T-cell (primary cell): Measurements from ENCODE around the gene PER2. TPM values are rescaled to one million over a fixed set of nuclear protein-coding genes. Genes with fewer than 3 reads are reported as not detected.

ENCODE experiments used
- ATAC-seq, 4 experiments: fragments of 200-7000 bp in 3 of 4; fragments of 150-1000 bp in 1 of 4; cut with Tn5 transposase; replicated peaks in 1 of 4; 1 replicate in 3 of 4; 2 replicates in 1 of 4; pipeline ENCODE4 v1.10.0; 2021; ENCODE audit warnings: moderate library complexity in 3 of 4, mild to moderate bottlenecking in 2 of 4, moderate number of reproducible peaks in 1 of 4
- CTCF ChIA-PET, 2 donors: fragments of 300-600 bp; sonication (Branson Sonifier 250); formaldehyde crosslinking; loops; one replicate each; lab custom pipeline; 2022; ENCODE audit warnings: antibody characterized with exemption in 2 of 2; lab: Charles Lee
- POLR2A ChIA-PET, 2 donors: fragments of 300-600 bp; sonication (Branson Sonifier 250); formaldehyde crosslinking; loops; one replicate each; lab custom pipeline; 2022; ENCODE audit warnings: antibody characterized with exemption in 2 of 2; lab: Charles Lee
- DNase-seq, 35 experiments: peaks; one replicate each; pipeline versions ENCODE4 v3.0.0 to v3.0.0-alpha.2; 2013 to 2023
- H3K27ac ChIP-seq: one replicate; pipeline ENCODE4 v1.5.1; 2013; ENCODE audit warnings: low read length
- H3K27me3 ChIP-seq, 2 experiments: replicated peaks in 1 of 2; 1 replicate in 1 of 2; 2 replicates in 1 of 2; pipeline versions ENCODE4 v1.6.1 to v1.7.0; 2013; ENCODE audit warnings: low read length in 1 of 2, mixed read lengths in 1 of 2; ENCODE audit not compliant: control insufficient read depth in 2 of 2, insufficient read depth in 2 of 2; ENCODE audit errors: extremely low read depth in 1 of 2
- H3K36me3 ChIP-seq, 2 donors: 1 replicate in 1 of 2; 2 replicates in 1 of 2; pipeline versions ENCODE4 v1.6.1 to v1.7.0; 2013; ENCODE audit warnings: low read length in 1 of 2; ENCODE audit not compliant: control insufficient read depth in 2 of 2, insufficient read depth in 1 of 2; ENCODE audit errors: extremely low read depth in 1 of 2
- H3K4me1 ChIP-seq, 2 experiments: 1 replicate in 1 of 2; 2 replicates in 1 of 2; pipeline versions ENCODE4 v1.6.1 to v1.7.0; 2013; ENCODE audit warnings: low read length in 2 of 2, mixed read lengths in 1 of 2; ENCODE audit not compliant: insufficient read depth in 2 of 2, control insufficient read depth in 1 of 2; ENCODE audit errors: extremely low read depth in 1 of 2
- H3K4me3 ChIP-seq, 2 donors: 1 replicate in 1 of 2; 2 replicates in 1 of 2; pipeline versions ENCODE4 v1.5.1 to v1.7.0; 2013; ENCODE audit warnings: mild to moderate bottlenecking in 2 of 2, low read length in 1 of 2, moderate library complexity in 1 of 2; ENCODE audit not compliant: control insufficient read depth in 1 of 2; ENCODE audit errors: extremely low read depth in 1 of 2
- H3K9me3 ChIP-seq: 2 replicates; pipeline ENCODE4 v1.7.0; 2013
- H3K27ac Mint-ChIP-seq, 2 donors: one replicate each; pipeline ENCODE4 v1.8.0; 2020 to 2021; ENCODE audit warnings: mild to moderate bottlenecking in 2 of 2, mixed read lengths in 2 of 2
- H3K27me3 Mint-ChIP-seq, 2 donors: one replicate each; pipeline ENCODE4 v1.8.0; 2021 to 2022; ENCODE audit warnings: mixed read lengths in 2 of 2
- H3K36me3 Mint-ChIP-seq: one replicate; pipeline ENCODE4 v1.8.0; 2021; ENCODE audit warnings: mixed read lengths
- H3K4me1 Mint-ChIP-seq, 3 donors: one replicate each; pipeline ENCODE4 v1.8.0; 2020 to 2022; ENCODE audit warnings: mixed read lengths in 3 of 3, mild to moderate bottlenecking in 1 of 3
- H3K4me3 Mint-ChIP-seq, 3 donors: one replicate each; pipeline ENCODE4 v1.8.0; 2020 to 2022; ENCODE audit warnings: mild to moderate bottlenecking in 3 of 3, mixed read lengths in 3 of 3, moderate library complexity in 3 of 3
- H3K9me3 Mint-ChIP-seq, 3 donors: one replicate each; pipeline ENCODE4 v1.8.0; 2020 to 2022; ENCODE audit warnings: mixed read lengths in 3 of 3
- WGBS: methylation state at CpG from one replicate; pipeline ENCODE4 v1.1.5; 2013; ENCODE audit warnings: missing lambda C conversion rate; ENCODE audit not compliant: insufficient coverage; 5-methylcytosine and 5-hydroxymethylcytosine counted together
- total RNA-seq, 35 experiments: library from RNA in 6 of 35; stranded (reverse) in 6 of 35; fragments of 120-200 nt in 1 of 35; gene quantifications; one replicate each; pipeline versions ENCODE4 v1.2.1 to v1.2.4 and lab custom pipeline; 2013 to 2026

PER2 gene
- total RNA-seq, 5 donors from 2014 or later (not counting 1 experiment from before 2014, with no cell fraction given), result 9.3 to 24.5 (median 13.0) TPM

DNA sequence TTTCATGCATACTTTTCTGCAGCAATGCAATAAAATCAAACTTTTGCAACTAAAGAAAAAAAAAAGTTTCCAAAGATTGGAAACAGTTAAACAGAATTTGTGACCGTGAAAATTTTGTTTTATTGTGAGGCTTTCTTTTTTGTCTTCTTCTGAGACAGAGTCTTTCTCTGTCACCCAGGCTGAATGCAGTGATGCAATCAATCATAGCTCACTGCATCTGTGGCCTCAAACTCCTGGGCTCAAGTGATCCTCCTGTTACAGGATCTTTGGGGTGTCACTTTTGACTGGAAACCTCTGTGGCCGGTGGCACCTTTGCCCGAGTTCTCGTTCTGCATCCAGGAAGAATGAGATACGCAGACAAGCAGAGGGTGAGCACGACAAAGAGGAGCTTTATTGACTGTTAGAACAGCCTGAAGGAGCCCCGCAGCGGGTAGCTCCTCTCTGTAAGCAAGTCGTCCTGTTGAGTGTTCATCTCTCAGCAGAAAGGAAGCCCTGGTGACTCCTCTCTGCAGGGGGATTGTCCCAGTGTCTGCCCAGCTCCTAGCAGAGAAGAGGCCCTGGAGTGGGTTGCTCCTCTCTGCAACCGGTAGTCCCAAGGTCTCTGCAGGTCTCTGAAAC, 68.0 kb downstream of the PER2 start:
- Mint-ChIP-seq H3K9me3 (no peaks in the 10 kb centered on the region), H3K27me3 (peaks cover under 1 to 10% of the 10 kb centered on the region in 2 donors), H3K4me3 (no peak overlapping the region), H3K4me1 (no peaks in the 10 kb centered on the region), H3K27ac (peak overlapping the region in 1 of 2 donors; percentile 34), H3K36me3 (peaks cover 3% of the 10 kb centered on the region)
- H3K4me1 ChIP-seq, result no peaks in the 10 kb centered on the region
- H3K27me3 ChIP-seq, result peaks cover 0 to 26% of the 10 kb centered on the region in 2 experiments
- no peaks in the 10 kb centered on the region for H3K9me3 ChIP-seq
- no peak overlapping the region for H3K4me3 ChIP-seq
- ATAC-seq (no peak), DNase-seq (no peak)
- CTCF ChIA-PET, result no interaction called here
- H3K36me3 ChIP-seq, result no peaks in the 10 kb centered on the region
- 83% methylated on average over 9 of the region's 10 CpGs for WGBS
- no peak overlapping the region for H3K27ac ChIP-seq
- POLR2A ChIA-PET, result no interaction called here

DNA sequence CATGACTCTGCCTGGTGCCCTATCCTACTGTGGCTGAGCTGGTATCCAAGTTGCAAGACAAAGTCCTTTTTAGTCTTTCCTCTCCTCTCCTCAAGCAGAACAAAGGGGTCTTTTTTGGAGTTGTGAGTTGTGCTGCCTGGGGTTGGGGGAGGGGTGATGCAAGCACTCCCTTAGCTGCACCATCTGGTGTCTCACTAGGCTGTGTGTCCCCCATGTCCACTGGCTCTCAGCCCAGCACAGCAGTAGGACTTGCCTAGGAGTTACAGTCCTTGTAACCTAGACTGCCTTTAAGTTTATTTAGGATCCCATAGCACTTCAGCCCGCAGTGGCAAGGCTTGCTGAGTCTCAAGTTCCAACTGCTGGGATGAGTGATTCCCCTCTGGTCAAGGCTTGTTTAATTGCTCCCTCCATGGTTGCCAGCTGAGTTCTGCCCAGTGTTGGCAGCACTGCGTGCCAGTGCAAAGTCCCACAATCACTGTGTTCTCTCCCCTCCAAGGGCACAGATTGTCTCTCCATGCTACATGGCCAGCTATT, 71.7 kb downstream of the PER2 start:
- Mint-ChIP-seq H3K4me1 (no peaks in the 10 kb centered on the region), H3K36me3 (no peaks in the 10 kb centered on the region), H3K4me3 (no peak overlapping the region), H3K27me3 (peaks cover 11 to 20% of the 10 kb centered on the region in 2 donors), H3K9me3 (peaks cover 0 to 7% (median 0%) of the 10 kb centered on the region in 3 donors), H3K27ac (no peak overlapping the region)
- Histone ChIP-seq H3K27ac (no peak overlapping the region), H3K27me3 (peaks cover 0 to 30% of the 10 kb centered on the region in 2 experiments), H3K4me1 (no peaks in the 10 kb centered on the region), H3K36me3 (no peaks in the 10 kb centered on the region), H3K4me3 (no peak overlapping the region), H3K9me3 (no peaks in the 10 kb centered on the region)
- 100% methylated on average over 2 of the region's 2 CpGs for WGBS
- no peak for DNase-seq
- ChIA-PET CTCF (no interaction called here), POLR2A (no interaction called here)
- no peak for ATAC-seq

DNA sequence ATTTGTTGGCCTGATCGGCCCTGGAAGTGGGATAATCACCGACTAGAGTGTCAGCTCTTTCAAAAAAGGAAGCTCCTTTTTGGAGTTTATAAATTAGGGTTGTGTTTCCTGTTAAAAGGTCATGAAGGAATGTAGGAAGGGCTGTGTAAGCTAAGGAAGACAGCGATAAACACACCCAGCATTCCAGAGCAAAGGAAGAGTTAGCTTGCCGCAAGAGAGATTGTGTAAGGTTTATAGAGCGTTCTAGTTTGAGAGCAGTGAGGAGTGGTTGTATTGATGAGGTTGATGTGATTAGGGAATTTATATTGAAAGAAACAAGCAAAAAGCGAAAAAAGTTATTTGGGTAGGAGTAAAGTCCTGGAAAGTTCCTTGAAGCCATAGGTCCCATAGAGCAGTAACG, 81.4 kb downstream of the PER2 start:
- Mint-ChIP-seq H3K9me3 (no peaks in the 10 kb centered on the region), H3K36me3 (no peaks in the 10 kb centered on the region), H3K27ac (no peak overlapping the region), H3K27me3 (no peaks in the 10 kb centered on the region), H3K4me3 (no peak overlapping the region), H3K4me1 (peaks cover 12 to 18% (median 13%) of the 10 kb centered on the region in 3 donors)
- DNase-seq (no peak), ATAC-seq (no peak)
- CTCF ChIA-PET, result no interaction called here
- Histone ChIP-seq H3K9me3 (no peaks in the 10 kb centered on the region), H3K4me1 (peaks cover 3 to 14% of the 10 kb centered on the region in 2 experiments), H3K4me3 (no peak overlapping the region), H3K36me3 (no peaks in the 10 kb centered on the region), H3K27ac (no peak overlapping the region), H3K27me3 (peaks cover 2 to 3% of the 10 kb centered on the region in 2 experiments)
- WGBS, result 80% methylated on average over 7 of the region's 7 CpGs
- POLR2A ChIA-PET, result no interaction called here

DNA sequence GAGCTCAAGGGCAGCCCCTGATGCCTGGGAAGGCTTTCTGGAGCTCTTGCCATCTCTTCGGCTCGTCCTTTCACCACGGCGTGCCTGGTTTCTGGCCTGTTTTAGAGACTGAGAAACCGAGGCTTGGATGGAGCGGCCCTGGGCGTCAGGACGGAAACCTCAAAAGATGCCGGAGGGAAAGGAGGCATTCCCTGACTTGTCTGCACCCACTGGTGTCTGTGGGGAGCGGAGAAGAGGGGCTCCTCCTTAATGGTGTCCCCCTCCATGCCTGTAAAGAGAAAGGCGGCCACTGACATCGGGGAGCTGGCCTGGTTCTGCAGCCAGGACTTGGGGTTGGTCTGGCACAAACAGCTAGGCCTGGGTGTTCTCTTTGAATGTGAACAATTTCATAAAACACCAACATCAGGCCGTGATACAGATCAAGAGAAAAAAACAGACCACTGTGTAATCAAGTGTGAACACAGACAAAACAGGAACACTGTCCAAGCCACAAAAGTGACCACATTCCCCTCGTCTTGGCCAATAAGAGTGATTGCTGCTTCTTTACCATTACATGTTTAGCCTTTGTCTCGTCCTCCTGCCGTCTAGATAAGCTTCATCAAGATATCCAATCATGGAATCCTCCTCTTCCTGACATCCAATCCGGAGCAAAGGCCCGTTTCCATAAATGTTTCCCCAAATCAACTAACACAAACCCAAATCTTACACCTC, 84.3 kb downstream of the PER2 start:
- Histone ChIP-seq H3K27ac (peak overlapping the region; percentile 82), H3K4me1 (peaks cover 13 to 28% of the 10 kb centered on the region in 2 experiments), H3K27me3 (peaks cover 0 to 2% of the 10 kb centered on the region in 2 experiments), H3K4me3 (peak overlapping the region in 1 of 2 donors; percentile 48), H3K9me3 (no peaks in the 10 kb centered on the region), H3K36me3 (no peaks in the 10 kb centered on the region)
- H3K9me3 Mint-ChIP-seq, result no peaks in the 10 kb centered on the region
- DNase-seq (no peak), ATAC-seq (peak in 1 of 4 experiments; percentile 8)
- H3K4me1 Mint-ChIP-seq, result peaks cover 40 to 47% (median 41%) of the 10 kb centered on the region in 3 donors
- H3K27me3 Mint-ChIP-seq, result no peaks in the 10 kb centered on the region
- H3K36me3 Mint-ChIP-seq, result no peaks in the 10 kb centered on the region
- ChIA-PET CTCF (no interaction called here), POLR2A (no interaction called here)
- H3K27ac Mint-ChIP-seq, result peak overlapping the region; percentile 80 to 89
- 49% methylated on average over 13 of the region's 18 CpGs for WGBS
- peak overlapping the region; percentile 67 to 81 (median 77) for H3K4me3 Mint-ChIP-seq

DNA sequence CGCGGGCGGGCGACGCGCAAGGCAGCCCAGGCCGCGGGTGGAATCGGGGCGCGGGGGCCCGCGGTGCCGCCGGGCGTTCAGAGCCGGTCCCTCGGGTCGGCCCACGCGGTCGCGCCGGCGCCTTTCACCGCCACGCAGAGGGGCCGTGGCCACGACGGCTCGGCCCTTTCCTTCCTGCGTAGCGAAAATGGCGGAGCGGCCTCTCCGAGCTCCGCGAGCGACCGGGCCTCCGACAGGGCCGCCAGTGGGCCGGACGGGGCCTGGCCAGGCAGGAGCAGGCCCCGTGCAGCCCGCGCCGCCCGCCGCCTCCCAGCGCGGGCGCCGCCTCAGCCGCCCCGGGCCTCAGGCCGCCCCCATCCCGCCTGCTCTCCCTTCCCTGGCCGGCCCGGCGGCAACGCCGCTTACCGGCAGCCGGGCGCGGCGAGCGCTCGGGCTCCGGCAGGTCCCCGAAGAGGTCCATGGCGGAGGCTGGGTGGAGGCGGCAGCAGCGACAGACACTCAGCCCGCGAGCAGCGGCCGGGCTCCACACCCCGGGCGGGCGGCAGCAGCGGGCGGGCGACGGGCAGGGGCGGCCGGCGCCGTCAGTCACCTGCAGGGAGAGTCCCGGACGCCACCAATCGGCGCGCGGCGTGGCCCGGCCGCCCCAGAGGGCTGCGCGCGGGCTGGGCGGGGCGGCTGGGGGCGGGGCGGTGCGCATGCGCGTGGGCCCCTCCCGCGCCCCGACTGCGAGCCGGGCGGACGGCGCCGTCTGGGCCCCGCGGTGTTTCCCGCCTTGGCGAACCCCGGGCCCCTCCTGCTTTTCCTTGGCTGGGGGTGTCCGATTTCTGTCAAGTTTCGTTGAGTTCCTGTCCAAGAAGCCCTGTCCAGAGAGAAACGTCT, 85.1 kb downstream of the PER2 start, which contains the start of gene ILKAP:
ILKAP (minus strand) TSS at position 602 of the 879 bp plus-strand sequence; CDS start at position 460, 142 bp downstream.
- Histone ChIP-seq H3K36me3 (no peaks in the 10 kb centered on the region), H3K27me3 (peaks cover 0 to 2% of the 10 kb centered on the region in 2 experiments), H3K4me1 (peaks cover 13 to 33% of the 10 kb centered on the region in 2 experiments), H3K4me3 (peak within 1 kb of the TSS; percentile 48 to 80), H3K27ac (peak within 1 kb of the TSS; percentile 82), H3K9me3 (no peaks in the 10 kb centered on the region)
- H3K9me3 Mint-ChIP-seq, result no peaks in the 10 kb centered on the region
- no peaks in the 10 kb centered on the region for H3K36me3 Mint-ChIP-seq
- CTCF ChIA-PET, result interaction anchor here (0.6 to 0.7 kb wide), 2 partner anchors 15 to 31 kb away, joined by 3 to 4 read pairs; no protein-coding TSS in a partner anchor
- ATAC-seq (peak; percentile 97 to 99 (median 97)), DNase-seq (peak; percentile 78 to 95 (median 87))
- POLR2A ChIA-PET, result interaction anchor here in 1 of 2 donors (0.6 kb wide), 1 partner anchor 11 kb away, joined by 3 read pairs; no protein-coding TSS in a partner anchor
- peak within 1 kb of the TSS; percentile 82 to 89 for H3K27ac Mint-ChIP-seq
- H3K27me3 Mint-ChIP-seq, result no peaks in the 10 kb centered on the region
- H3K4me1 Mint-ChIP-seq, result peaks cover 48 to 53% (median 49%) of the 10 kb centered on the region in 3 donors
- H3K4me3 Mint-ChIP-seq, result peak within 1 kb of the TSS; percentile 84 to 87 (median 85)
- WGBS, result under 1% methylated on average over 115 of the region's 126 CpGs
